BE2C (cell line): ENCODE data around the gene SRBD1.
A peak's percentile ranks its signal among the peaks of the same experiment; 100 is the strongest.

Source experiments
- DNase-seq: peaks from one replicate; pipeline ENCODE4 v3.0.0-alpha.2; 2020
- H3K27me3 ChIP-seq: fragments of 250-450 bp; sonication (Bioruptor Pico); 2 replicates; pipeline ENCODE4 v1.5.1; 2020; ENCODE audit warnings: mild to moderate bottlenecking
- H3K36me3 ChIP-seq: fragments of 250-450 bp; sonication (Bioruptor Pico); 2 replicates; pipeline ENCODE4 v1.5.1; 2020; ENCODE audit warnings: mild to moderate bottlenecking
- H3K4me1 ChIP-seq: fragments of 250-450 bp; sonication (Bioruptor Pico); 2 replicates; pipeline ENCODE4 v1.5.1; 2020
- H3K4me3 ChIP-seq: 2 replicates; pipeline ENCODE4 v1.5.1; 2011; ENCODE audit warnings: low read depth, low read length
- H3K9me3 ChIP-seq: fragments of 250-450 bp; sonication (Bioruptor Pico); 2 replicates; pipeline ENCODE4 v1.5.1; 2020
- TF ChIP-seq, protein P1 (sequence below): IDR thresholded peaks from 2 replicates; pipeline ENCODE4 v1.5.1; 2012; ENCODE audit warnings: mild to moderate bottlenecking, low read depth, low read length

The SRBD1 gene

DNA sequence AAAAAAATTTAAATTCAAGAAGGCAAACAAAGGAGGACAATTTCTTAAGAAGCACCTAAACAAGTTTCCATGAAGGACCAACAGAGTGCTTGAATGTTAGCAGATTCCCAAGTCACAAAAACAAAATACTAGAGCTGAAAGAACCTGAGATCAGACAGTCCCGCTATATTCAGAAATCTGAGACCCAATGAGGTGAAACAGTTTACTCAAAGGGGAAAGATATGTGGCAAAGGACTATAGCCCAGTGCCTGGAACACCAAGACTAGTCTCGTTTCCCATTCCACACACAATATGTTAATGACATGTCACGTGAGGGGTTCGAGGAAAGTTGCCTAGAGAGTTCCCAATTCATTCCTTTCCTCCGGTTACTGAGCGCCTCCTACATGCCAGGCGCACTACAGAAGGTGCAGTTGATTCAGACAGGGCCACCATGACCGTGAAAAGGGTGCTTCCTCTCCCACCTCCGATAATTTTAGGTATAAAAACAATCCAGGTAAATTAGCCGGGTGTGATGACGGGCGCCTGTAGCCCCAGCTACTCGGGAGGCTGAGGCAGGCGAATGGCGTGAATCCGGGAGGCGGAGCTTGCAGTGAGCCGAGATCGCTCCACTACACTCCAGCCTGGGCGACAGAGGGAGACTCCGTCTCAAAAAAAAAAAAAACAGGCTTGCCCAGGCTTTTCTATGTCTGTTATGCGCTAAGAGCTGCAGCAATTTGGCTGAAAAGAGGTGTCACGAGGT lies 617 bp downstream of the SRBD1 start:
- peaks cover 5% of the 10 kb centered on the region for H3K4me1 ChIP-seq
- no peaks in the 10 kb centered on the region for H3K27me3 ChIP-seq
- TF ChIP-seq, protein P1, sequence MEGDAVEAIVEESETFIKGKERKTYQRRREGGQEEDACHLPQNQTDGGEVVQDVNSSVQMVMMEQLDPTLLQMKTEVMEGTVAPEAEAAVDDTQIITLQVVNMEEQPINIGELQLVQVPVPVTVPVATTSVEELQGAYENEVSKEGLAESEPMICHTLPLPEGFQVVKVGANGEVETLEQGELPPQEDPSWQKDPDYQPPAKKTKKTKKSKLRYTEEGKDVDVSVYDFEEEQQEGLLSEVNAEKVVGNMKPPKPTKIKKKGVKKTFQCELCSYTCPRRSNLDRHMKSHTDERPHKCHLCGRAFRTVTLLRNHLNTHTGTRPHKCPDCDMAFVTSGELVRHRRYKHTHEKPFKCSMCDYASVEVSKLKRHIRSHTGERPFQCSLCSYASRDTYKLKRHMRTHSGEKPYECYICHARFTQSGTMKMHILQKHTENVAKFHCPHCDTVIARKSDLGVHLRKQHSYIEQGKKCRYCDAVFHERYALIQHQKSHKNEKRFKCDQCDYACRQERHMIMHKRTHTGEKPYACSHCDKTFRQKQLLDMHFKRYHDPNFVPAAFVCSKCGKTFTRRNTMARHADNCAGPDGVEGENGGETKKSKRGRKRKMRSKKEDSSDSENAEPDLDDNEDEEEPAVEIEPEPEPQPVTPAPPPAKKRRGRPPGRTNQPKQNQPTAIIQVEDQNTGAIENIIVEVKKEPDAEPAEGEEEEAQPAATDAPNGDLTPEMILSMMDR = peak; percentile 48
- H3K36me3 ChIP-seq = peaks cover under 1% of the 10 kb centered on the region
- DNase-seq = peak; percentile 55
- H3K9me3 ChIP-seq = no peaks in the 10 kb centered on the region
- peak overlapping the region; percentile 94 for H3K4me3 ChIP-seq

DNA sequence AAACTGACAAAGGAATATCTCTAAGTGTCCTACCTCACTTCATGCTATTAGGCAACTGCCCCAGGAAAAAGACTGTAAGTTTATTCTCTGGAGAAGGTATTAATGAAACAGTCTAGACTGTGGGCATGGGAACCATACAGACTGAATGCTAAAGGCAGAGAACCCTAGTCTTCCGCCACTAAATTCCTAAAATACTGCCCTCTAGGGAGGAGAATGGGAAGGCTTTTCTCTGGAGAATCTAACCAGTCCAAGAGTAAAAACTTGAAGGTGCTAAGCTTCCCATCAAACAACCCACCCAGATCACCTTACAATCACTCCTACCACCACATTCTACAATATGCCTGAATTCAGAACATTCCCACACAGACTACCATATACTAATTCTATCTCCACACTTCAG lies 3.4 kb downstream of the SRBD1 start:
- H3K4me3 ChIP-seq = no peak overlapping the region
- no peak for DNase-seq
- TF ChIP-seq, protein P1 = peak; percentile 81
- H3K4me1 ChIP-seq = peaks cover 5% of the 10 kb centered on the region
- peaks cover 11% of the 10 kb centered on the region for H3K36me3 ChIP-seq
- H3K27me3 ChIP-seq = no peaks in the 10 kb centered on the region
- no peaks in the 10 kb centered on the region for H3K9me3 ChIP-seq

GRCh38 chr2:45606796-45607195 lies 4.3 kb downstream of the SRBD1 start:
- Histone ChIP-seq H3K36me3 (peaks cover 15% of the 10 kb centered on the region), H3K27me3 (no peaks in the 10 kb centered on the region), H3K4me3 (no peak overlapping the region), H3K9me3 (no peaks in the 10 kb centered on the region), H3K4me1 (peaks cover 5% of the 10 kb centered on the region)
- TF ChIP-seq, protein P1 = no peak
- DNase-seq = no peak

DNA sequence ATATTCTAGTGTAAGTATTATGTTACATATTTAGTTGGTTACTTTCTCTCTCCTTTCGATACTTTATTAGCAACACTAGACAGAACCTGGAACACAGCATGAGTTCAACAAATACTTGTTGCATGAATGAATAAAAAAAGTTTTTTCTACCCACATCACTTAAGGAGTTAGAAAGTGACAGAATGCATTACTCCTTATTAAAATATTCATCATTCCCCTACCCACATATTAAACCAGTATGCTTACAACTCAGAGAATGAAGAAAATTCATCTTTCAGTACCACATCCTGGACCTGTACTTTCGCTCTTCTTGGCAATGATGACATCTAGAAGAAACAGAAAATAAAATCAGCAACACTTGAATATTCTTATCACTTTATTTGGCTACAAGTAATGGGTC lies 6.0 kb downstream of the SRBD1 start:
- H3K4me1 ChIP-seq = peaks cover 4% of the 10 kb centered on the region
- H3K9me3 ChIP-seq = no peaks in the 10 kb centered on the region
- no peak for DNase-seq
- H3K27me3 ChIP-seq = no peaks in the 10 kb centered on the region
- H3K36me3 ChIP-seq = peaks cover 30% of the 10 kb centered on the region
- no peak overlapping the region for H3K4me3 ChIP-seq
- TF ChIP-seq, protein P1 = no peak

GRCh38 chr2:45602624-45603023 lies 8.4 kb downstream of the SRBD1 start:
- TF ChIP-seq, protein P1 = no peak
- H3K36me3 ChIP-seq = peaks cover 51% of the 10 kb centered on the region
- no peak overlapping the region for H3K4me3 ChIP-seq
- no peak for DNase-seq
- no peaks in the 10 kb centered on the region for H3K9me3 ChIP-seq
- no peaks in the 10 kb centered on the region for H3K27me3 ChIP-seq
- H3K4me1 ChIP-seq = no peaks in the 10 kb centered on the region

DNA sequence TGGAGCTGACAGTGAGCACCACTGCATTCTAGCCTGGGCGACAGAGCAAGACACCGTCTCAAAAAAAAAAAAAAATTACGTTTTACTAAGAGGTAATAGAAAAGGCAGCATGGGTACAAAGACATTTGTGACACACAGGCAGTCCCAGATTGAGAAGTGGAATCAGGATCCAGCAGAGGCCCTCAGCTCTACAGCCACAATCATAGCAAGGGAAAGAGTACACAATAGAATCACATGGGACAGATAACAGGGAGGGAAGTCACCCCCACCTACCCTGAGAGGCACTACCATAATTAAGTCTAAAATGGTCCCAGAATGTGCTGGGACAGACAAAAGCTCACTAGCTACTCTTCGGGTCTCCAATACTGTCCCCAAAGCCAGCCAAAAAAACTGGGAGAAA lies 12.5 kb downstream of the SRBD1 start:
- DNase-seq = no peak
- no peaks in the 10 kb centered on the region for H3K4me1 ChIP-seq
- H3K9me3 ChIP-seq = no peaks in the 10 kb centered on the region
- H3K36me3 ChIP-seq = peaks cover 43% of the 10 kb centered on the region
- H3K4me3 ChIP-seq = no peak overlapping the region
- TF ChIP-seq, protein P1 = no peak
- no peaks in the 10 kb centered on the region for H3K27me3 ChIP-seq
